ENCODE data around the gene ASXL2. TPM values are rescaled to one million over a fixed set of nuclear protein-coding genes. Genes with fewer than 3 reads are reported as not detected.

Gene ASXL2
- total RNA-seq, 1 experiment from 2014 or later, result 37.8 TPM

DNA sequence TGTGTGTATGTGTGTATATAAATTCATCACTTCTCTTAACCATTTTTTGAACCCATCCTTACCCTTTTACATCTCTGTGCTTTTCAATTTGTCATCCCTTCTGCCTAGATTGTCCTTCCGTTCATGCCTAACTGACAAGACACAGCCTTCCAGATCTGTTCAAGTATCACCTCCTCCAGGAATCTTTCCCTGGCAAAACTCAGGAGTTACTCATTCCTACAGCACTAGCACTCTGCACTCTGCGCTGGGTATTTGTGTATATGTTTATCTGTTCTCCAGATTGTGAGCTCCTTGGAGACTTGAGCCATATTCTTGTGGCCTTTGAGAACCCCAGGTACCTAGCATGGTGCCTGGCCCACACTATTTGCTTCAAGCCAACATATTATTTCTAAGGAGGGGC, 26.8 kb upstream of the ASXL2 start (continued):
- no peak for TF ChIP-seq NR3C1 (CRISPR knock-in tag; conservative IDR thresholded peaks at IDR 0.05; ENCODE audit: low read depth)
- TF ChIP-seq, protein P1, sequence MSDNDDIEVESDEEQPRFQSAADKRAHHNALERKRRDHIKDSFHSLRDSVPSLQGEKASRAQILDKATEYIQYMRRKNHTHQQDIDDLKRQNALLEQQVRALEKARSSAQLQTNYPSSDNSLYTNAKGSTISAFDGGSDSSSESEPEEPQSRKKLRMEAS (CRISPR knock-in tag; IDR thresholded peaks at IDR 0.05), result no peak
- no peak for TF ChIP-seq JUN (CRISPR knock-in tag; IDR thresholded peaks at IDR 0.05)
- no peak for TF ChIP-seq GRHL2 (CRISPR knock-in tag; IDR thresholded peaks at IDR 0.05; ENCODE audit: insufficient replicate concordance, severe bottlenecking)
- TF ChIP-seq, protein P2, sequence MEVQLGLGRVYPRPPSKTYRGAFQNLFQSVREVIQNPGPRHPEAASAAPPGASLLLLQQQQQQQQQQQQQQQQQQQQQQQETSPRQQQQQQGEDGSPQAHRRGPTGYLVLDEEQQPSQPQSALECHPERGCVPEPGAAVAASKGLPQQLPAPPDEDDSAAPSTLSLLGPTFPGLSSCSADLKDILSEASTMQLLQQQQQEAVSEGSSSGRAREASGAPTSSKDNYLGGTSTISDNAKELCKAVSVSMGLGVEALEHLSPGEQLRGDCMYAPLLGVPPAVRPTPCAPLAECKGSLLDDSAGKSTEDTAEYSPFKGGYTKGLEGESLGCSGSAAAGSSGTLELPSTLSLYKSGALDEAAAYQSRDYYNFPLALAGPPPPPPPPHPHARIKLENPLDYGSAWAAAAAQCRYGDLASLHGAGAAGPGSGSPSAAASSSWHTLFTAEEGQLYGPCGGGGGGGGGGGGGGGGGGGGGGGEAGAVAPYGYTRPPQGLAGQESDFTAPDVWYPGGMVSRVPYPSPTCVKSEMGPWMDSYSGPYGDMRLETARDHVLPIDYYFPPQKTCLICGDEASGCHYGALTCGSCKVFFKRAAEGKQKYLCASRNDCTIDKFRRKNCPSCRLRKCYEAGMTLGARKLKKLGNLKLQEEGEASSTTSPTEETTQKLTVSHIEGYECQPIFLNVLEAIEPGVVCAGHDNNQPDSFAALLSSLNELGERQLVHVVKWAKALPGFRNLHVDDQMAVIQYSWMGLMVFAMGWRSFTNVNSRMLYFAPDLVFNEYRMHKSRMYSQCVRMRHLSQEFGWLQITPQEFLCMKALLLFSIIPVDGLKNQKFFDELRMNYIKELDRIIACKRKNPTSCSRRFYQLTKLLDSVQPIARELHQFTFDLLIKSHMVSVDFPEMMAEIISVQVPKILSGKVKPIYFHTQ (CRISPR knock-in tag; IDR thresholded peaks at IDR 0.05), result no peak
- TF ChIP-seq, protein P3, sequence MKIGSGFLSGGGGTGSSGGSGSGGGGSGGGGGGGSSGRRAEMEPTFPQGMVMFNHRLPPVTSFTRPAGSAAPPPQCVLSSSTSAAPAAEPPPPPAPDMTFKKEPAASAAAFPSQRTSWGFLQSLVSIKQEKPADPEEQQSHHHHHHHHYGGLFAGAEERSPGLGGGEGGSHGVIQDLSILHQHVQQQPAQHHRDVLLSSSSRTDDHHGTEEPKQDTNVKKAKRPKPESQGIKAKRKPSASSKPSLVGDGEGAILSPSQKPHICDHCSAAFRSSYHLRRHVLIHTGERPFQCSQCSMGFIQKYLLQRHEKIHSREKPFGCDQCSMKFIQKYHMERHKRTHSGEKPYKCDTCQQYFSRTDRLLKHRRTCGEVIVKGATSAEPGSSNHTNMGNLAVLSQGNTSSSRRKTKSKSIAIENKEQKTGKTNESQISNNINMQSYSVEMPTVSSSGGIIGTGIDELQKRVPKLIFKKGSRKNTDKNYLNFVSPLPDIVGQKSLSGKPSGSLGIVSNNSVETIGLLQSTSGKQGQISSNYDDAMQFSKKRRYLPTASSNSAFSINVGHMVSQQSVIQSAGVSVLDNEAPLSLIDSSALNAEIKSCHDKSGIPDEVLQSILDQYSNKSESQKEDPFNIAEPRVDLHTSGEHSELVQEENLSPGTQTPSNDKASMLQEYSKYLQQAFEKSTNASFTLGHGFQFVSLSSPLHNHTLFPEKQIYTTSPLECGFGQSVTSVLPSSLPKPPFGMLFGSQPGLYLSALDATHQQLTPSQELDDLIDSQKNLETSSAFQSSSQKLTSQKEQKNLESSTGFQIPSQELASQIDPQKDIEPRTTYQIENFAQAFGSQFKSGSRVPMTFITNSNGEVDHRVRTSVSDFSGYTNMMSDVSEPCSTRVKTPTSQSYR (CRISPR knock-in tag; IDR thresholded peaks at IDR 0.05), result no peak
- no peak for TF ChIP-seq ZSCAN18 (CRISPR knock-in tag; IDR thresholded peaks at IDR 0.05)
- no peak for TF ChIP-seq E2F4 (CRISPR knock-in tag; IDR thresholded peaks at IDR 0.05; ENCODE audit: borderline replicate concordance, low read depth)
- no peak for TF ChIP-seq NFYB (CRISPR knock-in tag; conservative IDR thresholded peaks at IDR 0.05; ENCODE audit: low read depth)
- TF ChIP-seq FOXJ3 (CRISPR knock-in tag; IDR thresholded peaks at IDR 0.05; ENCODE audit: borderline replicate concordance), result no peak
- TF ChIP-seq GABPB1 (CRISPR knock-in tag; IDR thresholded peaks at IDR 0.05), result no peak

GRCh38 chr2:25903216-25903776, 25.0 kb upstream of the ASXL2 start:
- Mint-ChIP-seq H3K27me3 (ENCODE audit: low read depth) (no peaks in the 10 kb centered on the region), H3K4me1 (no peaks in the 10 kb centered on the region), H3K36me3 (no peaks in the 10 kb centered on the region), H3K27ac (no peak overlapping the region), H3K9me3 (0 out of 2 replicates have a peak, but pooled peaks cover 3% of the 10 kb centered on the region), H3K4me3 (no peak overlapping the region)
- ATAC-seq (no peak), DNase-seq (ENCODE audit: low spot score) (no peak)
- ChIA-PET POLR2A (no interaction called here), CTCF (interaction anchor here (1.0 to 1.2 kb wide), 2 partner anchors 51 to 184 kb away, joined by 3 to 4 read pairs; no protein-coding TSS in a partner anchor)
- TF ChIP-seq, protein P4, sequence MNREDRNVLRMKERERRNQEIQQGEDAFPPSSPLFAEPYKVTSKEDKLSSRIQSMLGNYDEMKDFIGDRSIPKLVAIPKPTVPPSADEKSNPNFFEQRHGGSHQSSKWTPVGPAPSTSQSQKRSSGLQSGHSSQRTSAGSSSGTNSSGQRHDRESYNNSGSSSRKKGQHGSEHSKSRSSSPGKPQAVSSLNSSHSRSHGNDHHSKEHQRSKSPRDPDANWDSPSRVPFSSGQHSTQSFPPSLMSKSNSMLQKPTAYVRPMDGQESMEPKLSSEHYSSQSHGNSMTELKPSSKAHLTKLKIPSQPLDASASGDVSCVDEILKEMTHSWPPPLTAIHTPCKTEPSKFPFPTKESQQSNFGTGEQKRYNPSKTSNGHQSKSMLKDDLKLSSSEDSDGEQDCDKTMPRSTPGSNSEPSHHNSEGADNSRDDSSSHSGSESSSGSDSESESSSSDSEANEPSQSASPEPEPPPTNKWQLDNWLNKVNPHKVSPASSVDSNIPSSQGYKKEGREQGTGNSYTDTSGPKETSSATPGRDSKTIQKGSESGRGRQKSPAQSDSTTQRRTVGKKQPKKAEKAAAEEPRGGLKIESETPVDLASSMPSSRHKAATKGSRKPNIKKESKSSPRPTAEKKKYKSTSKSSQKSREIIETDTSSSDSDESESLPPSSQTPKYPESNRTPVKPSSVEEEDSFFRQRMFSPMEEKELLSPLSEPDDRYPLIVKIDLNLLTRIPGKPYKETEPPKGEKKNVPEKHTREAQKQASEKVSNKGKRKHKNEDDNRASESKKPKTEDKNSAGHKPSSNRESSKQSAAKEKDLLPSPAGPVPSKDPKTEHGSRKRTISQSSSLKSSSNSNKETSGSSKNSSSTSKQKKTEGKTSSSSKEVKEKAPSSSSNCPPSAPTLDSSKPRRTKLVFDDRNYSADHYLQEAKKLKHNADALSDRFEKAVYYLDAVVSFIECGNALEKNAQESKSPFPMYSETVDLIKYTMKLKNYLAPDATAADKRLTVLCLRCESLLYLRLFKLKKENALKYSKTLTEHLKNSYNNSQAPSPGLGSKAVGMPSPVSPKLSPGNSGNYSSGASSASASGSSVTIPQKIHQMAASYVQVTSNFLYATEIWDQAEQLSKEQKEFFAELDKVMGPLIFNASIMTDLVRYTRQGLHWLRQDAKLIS (CRISPR knock-in tag; IDR thresholded peaks at IDR 0.05; ENCODE audit: borderline replicate concordance), result no peak
- no peak for TF ChIP-seq ZNF396 (CRISPR knock-in tag; IDR thresholded peaks at IDR 0.05; ENCODE audit: borderline replicate concordance)
- TF ChIP-seq ATF6 (CRISPR knock-in tag; IDR thresholded peaks at IDR 0.05), result no peak
- TF ChIP-seq CREM (CRISPR knock-in tag; IDR thresholded peaks at IDR 0.05), result no peak
- no peak for TF ChIP-seq TEAD1 (CRISPR knock-in tag; IDR thresholded peaks at IDR 0.05)
- no peak for TF ChIP-seq MYBL2 (CRISPR knock-in tag; IDR thresholded peaks at IDR 0.05)
- TF ChIP-seq NR2C2 (CRISPR knock-in tag; IDR thresholded peaks at IDR 0.05), result no peak
- no peak for TF ChIP-seq PRRX2 (CRISPR knock-in tag; IDR thresholded peaks at IDR 0.05)
- TF ChIP-seq ZNF219 (CRISPR knock-in tag; IDR thresholded peaks at IDR 0.05; ENCODE audit: borderline replicate concordance), result no peak
- TF ChIP-seq, protein P5, sequence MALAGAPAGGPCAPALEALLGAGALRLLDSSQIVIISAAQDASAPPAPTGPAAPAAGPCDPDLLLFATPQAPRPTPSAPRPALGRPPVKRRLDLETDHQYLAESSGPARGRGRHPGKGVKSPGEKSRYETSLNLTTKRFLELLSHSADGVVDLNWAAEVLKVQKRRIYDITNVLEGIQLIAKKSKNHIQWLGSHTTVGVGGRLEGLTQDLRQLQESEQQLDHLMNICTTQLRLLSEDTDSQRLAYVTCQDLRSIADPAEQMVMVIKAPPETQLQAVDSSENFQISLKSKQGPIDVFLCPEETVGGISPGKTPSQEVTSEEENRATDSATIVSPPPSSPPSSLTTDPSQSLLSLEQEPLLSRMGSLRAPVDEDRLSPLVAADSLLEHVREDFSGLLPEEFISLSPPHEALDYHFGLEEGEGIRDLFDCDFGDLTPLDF (CRISPR knock-in tag; IDR thresholded peaks at IDR 0.05), result no peak

Data from WTC11 (cell line).